Testis (tissue), 3 donors: ENCODE results near the gene PRPH2. TPM values are rescaled to one million over a fixed set of nuclear protein-coding genes. Genes with fewer than 3 reads are reported as not detected.
"Not testable (repeated sequence)": the region's sequence is repeated elsewhere in the genome, so short reads cannot be mapped to it uniquely, and the experiment has no call there.

Experiments used
- DNase-seq: peaks from one replicate; pipeline ENCODE4 v3.0.0-alpha.2; 2019
- H3K27ac ChIP-seq, 2 donors: fragments of 200-600 bp; sonication (generic); one replicate each; pipeline ENCODE4 v1.5.1; 2019
- H3K27me3 ChIP-seq: fragments of 200-600 bp; sonication (generic); one replicate; pipeline ENCODE4 v1.5.1; 2019
- H3K36me3 ChIP-seq: fragments of 200-600 bp; sonication (generic); one replicate; pipeline ENCODE4 v1.5.1; 2017; ENCODE audit warnings: low read depth; ENCODE audit errors: missing control alignments
- H3K4me1 ChIP-seq: fragments of 200-600 bp; sonication (generic); one replicate; pipeline ENCODE4 v1.5.1; 2019
- H3K4me3 ChIP-seq, 2 donors: fragments of 200-600 bp; sonication (generic); one replicate each; pipeline ENCODE4 v1.5.1; 2017 to 2019
- H3K9me3 ChIP-seq: fragments of 200-600 bp; sonication (generic); one replicate; pipeline ENCODE4 v1.5.1; 2017
- POLR2A ChIP-seq: fragments of 450-650 bp; IDR thresholded peaks from one replicate; pipeline ENCODE4 v1.6.1; 2017; ENCODE audit warnings: antibody characterized with exemption, mild to moderate bottlenecking, moderate library complexity
- WGBS, 2 donors: methylation state at CpG; one replicate each; pipeline ENCODE4 v1.1.5; 2018; 5-methylcytosine and 5-hydroxymethylcytosine counted together
- intact Hi-C: fragments of 100-400 bp; cut with DNase I; formaldehyde crosslinking; loops from one replicate; pipeline ENCODE4 v1.15.1; 2023; ENCODE audit warnings: low total_unique reads
- polyA plus RNA-seq: library from polyadenylated mRNA; stranded (reverse); fragments of 350-450 nt; fragmentation: Illumina TruSeq; extraction: RNeasy Lipid Tissue Mini Kit (QIAGEN cat#74804); gene quantifications from one replicate; pipeline ENCODE4 v1.2.3, GENCODE V29; 2014; ENCODE audit warnings: low read depth, low replicate concordance; ENCODE audit not compliant: insufficient read depth
- total RNA-seq, 2 donors: library from RNA; depleted of rRNA; stranded (reverse); fragments of >200 nt; gene quantifications; one replicate each; pipeline ENCODE4 v1.2.3, GENCODE V29; 2016
- TF ChIP-seq, protein P1 (sequence below), 3 experiments: fragments of 450-650 bp in 2 of 3; fragments of 200-600 bp in 1 of 3; sonication (generic) in 1 of 3; IDR thresholded peaks; one replicate each; pipeline ENCODE4 v1.5.1; 2016 to 2019; ENCODE audit warnings: antibody characterized with exemption in 3 of 3, mild to moderate bottlenecking in 2 of 3, moderate library complexity in 1 of 3

PRPH2 gene
- total and polyA plus RNA-seq, 3 donors from 2014 or later: 5.4 to 6.6 (median 6.0) TPM

DNA sequence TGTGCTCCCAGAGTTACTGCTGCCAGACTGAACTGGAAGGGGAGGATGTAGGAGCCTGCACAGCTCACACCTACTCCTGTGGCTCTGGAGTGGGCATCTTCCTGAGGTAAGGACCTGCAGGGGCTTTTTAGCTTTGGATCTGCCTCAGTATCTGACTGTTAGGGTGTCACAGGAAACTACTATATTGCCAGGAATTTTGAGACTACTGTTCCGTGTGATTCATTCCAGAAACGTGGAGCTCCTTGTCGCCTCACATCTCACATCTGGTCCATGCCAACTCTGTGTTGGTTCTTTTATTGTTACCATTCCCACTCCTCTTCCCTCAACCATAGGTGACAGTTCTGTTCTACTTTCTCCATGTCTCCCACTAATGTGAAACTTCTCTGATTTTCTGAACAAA lies 34.1 kb downstream of the PRPH2 start:
- Histone ChIP-seq H3K27me3 (no peaks in the 10 kb centered on the region), H3K9me3 (no peaks in the 10 kb centered on the region), H3K36me3 (no peaks in the 10 kb centered on the region), H3K4me3 (no peak overlapping the region), H3K4me1 (no peaks in the 10 kb centered on the region), H3K27ac (no peak overlapping the region)
- 68 to 75% methylated on average over 3 of the region's 3 CpGs for WGBS, 2 donors
- TF ChIP-seq, protein P1, sequence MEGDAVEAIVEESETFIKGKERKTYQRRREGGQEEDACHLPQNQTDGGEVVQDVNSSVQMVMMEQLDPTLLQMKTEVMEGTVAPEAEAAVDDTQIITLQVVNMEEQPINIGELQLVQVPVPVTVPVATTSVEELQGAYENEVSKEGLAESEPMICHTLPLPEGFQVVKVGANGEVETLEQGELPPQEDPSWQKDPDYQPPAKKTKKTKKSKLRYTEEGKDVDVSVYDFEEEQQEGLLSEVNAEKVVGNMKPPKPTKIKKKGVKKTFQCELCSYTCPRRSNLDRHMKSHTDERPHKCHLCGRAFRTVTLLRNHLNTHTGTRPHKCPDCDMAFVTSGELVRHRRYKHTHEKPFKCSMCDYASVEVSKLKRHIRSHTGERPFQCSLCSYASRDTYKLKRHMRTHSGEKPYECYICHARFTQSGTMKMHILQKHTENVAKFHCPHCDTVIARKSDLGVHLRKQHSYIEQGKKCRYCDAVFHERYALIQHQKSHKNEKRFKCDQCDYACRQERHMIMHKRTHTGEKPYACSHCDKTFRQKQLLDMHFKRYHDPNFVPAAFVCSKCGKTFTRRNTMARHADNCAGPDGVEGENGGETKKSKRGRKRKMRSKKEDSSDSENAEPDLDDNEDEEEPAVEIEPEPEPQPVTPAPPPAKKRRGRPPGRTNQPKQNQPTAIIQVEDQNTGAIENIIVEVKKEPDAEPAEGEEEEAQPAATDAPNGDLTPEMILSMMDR (IDR thresholded peaks at IDR 0.05): no peak
- no peak for TF ChIP-seq POLR2A
- intact Hi-C loops: no loop called here
- DNase-seq: no peak

DNA sequence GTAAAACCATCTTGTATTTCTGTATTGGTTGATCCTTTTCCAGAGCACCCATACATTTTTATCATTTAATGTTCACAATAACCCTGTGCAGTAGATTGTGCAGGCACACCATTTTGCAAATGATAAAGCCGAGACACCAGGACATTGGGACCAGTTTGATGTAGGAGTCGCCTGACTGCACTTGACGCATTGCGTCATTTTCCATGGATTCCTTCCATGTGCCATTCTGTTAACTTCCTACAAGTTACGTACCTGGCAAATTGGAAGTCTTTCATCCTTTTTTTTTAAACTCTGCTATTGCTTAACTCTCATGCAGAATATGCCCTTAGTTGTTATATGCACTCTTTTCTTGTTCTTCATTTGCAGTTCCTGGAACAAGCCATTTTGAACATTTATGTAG lies 43.0 kb downstream of the PRPH2 start:
- no peaks in the 10 kb centered on the region for H3K27me3 ChIP-seq
- no peaks in the 10 kb centered on the region for H3K9me3 ChIP-seq
- no peak overlapping the region for H3K4me3 ChIP-seq
- H3K36me3 ChIP-seq: no peaks in the 10 kb centered on the region
- no peak overlapping the region for H3K27ac ChIP-seq
- no peak for DNase-seq
- intact Hi-C loops: no loop called here
- WGBS, 2 donors: 88 to 99% methylated on average over 5 of the region's 5 CpGs
- no peaks in the 10 kb centered on the region for H3K4me1 ChIP-seq
- no peak for TF ChIP-seq POLR2A
- TF ChIP-seq, protein P1 (IDR thresholded peaks at IDR 0.05): no peak

DNA sequence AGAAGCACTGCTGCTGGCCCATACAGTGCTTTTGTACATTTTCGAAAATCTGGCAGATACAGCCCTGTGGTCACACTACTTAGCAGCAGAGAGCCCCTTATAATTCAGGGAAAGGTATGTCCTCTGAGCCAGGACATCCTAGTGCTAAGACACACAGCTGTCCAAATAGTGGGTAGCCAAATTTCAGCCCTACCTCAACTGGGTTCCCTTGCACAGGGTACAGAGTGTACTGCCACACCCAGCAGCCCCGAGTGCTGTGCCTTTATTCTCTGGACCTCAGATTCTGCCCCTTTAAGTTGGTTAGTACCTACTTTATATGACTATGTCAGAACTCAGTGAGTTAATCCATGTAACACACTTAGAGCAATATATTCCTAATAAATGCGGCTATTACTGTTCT lies 47.6 kb downstream of the PRPH2 start:
- 62 to 81% methylated on average over 3 of the region's 3 CpGs for WGBS, 2 donors
- H3K9me3 ChIP-seq: no peaks in the 10 kb centered on the region
- TF ChIP-seq, protein P1 (IDR thresholded peaks at IDR 0.05): no peak
- no peaks in the 10 kb centered on the region for H3K36me3 ChIP-seq
- intact Hi-C loops: no loop called here
- no peak overlapping the region for H3K4me3 ChIP-seq
- no peaks in the 10 kb centered on the region for H3K27me3 ChIP-seq
- H3K27ac ChIP-seq: no peak overlapping the region
- DNase-seq: no peak
- H3K4me1 ChIP-seq: no peaks in the 10 kb centered on the region

DNA sequence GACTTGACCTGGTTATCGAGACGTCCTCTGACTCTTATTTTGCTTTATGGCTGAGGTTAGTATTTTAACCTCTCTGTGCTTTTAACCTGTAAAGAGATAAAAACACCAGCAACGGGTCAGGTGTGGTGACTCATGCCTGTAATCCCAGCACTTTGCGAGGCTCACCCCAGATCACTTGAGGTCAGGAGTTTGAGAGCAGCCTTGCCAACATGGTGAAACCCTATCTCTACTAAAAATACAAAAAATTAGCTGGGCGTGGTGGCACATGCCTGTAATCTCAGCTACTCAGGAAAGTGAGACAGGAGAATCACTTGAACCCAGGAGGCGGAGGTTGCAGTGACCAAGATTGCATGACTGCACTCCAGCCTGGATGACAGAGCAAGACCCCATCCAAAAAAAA lies 48.0 kb downstream of the PRPH2 start:
- H3K27ac ChIP-seq, H3K4me3 ChIP-seq, DNase-seq, intact Hi-C loops, H3K27me3 ChIP-seq, H3K36me3 ChIP-seq, H3K4me1 ChIP-seq, H3K9me3 ChIP-seq: not testable (repeated sequence)
- WGBS, 2 donors: 79 to 80% methylated on average over 6 of the region's 6 CpGs

DNA sequence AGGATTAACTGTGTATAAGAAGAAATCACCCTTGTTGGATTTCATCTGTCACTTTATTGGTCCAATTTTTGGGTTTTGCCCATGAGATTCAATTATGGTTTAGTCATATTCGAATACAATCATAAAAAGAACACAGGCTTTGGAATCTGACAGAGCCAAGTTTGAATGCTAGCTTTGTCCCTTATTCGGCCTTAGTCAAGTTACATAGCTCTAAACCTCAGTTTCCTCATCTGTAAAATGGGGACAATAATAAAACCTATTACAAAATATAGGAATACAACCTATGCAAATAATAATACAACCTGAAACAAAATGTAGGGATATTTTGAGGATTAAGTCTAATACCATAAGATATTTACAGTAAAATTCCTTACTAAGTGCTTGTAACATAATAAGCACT lies 57.7 kb downstream of the PRPH2 start:
- no peak overlapping the region for H3K27ac ChIP-seq
- H3K9me3 ChIP-seq: no peaks in the 10 kb centered on the region
- H3K4me1 ChIP-seq: peaks cover 2% of the 10 kb centered on the region
- H3K4me3 ChIP-seq: no peak overlapping the region
- WGBS, 2 donors: 93 to 98% methylated on average over 2 of the region's 2 CpGs
- intact Hi-C loops: loop anchor here (10.0 kb wide), 2 partner anchors 60 to 210 kb away; partner anchors contain the start of genes PRPH2 and RPL7L1
- no peak for DNase-seq
- no peaks in the 10 kb centered on the region for H3K27me3 ChIP-seq
- TF ChIP-seq POLR2A: no peak
- TF ChIP-seq, protein P1 (IDR thresholded peaks at IDR 0.05): no peak
- no peaks in the 10 kb centered on the region for H3K36me3 ChIP-seq
